Mesothelial cell of epicardium (in vitro differentiated cells): Measurements from ENCODE around the gene NBEA. TPM values are rescaled to one million over a fixed set of nuclear protein-coding genes. Genes with fewer than 3 reads are reported as not detected.

Source experiments
- DNase-seq, 2 experiments: peaks; one replicate each; pipeline ENCODE4 v3.0.0; 2021; ENCODE audit warnings: low spot score in 2 of 2; ENCODE audit not compliant: unreplicated experiment in 2 of 2
- H3K27ac Mint-ChIP-seq: 2 replicates; pipeline ENCODE4 v1.8.0; 2021; ENCODE audit warnings: mixed read lengths
- H3K27me3 Mint-ChIP-seq: 2 replicates; pipeline ENCODE4 v1.8.0; 2021; ENCODE audit warnings: low read depth, mixed read lengths
- H3K36me3 Mint-ChIP-seq: 2 replicates; pipeline ENCODE4 v1.8.0; 2021; ENCODE audit warnings: mixed read lengths
- H3K4me1 Mint-ChIP-seq: 2 replicates; pipeline ENCODE4 v1.8.0; 2021; ENCODE audit warnings: mixed read lengths
- H3K4me3 Mint-ChIP-seq: 2 replicates; pipeline ENCODE4 v1.8.0; 2021; ENCODE audit warnings: mild to moderate bottlenecking, moderate library complexity, mixed read lengths
- H3K9me3 Mint-ChIP-seq: 2 replicates; pipeline ENCODE4 v1.8.0; 2021; ENCODE audit warnings: mixed read lengths
- total RNA-seq: library from RNA; stranded (reverse); gene quantifications from 3 replicates; pipeline ENCODE4 v1.2.1, GENCODE V29; 2021
- TF ChIP-seq, protein P1 (sequence below): fragments of 200-600 bp; sonication (generic); IDR thresholded peaks from one replicate; pipeline ENCODE4 v1.5.0; 2021; ENCODE audit warnings: antibody characterized with exemption; ENCODE audit not compliant: unreplicated experiment

The NBEA gene
- total RNA-seq, 1 donor from 2014 or later, result 32.8 TPM

DNA sequence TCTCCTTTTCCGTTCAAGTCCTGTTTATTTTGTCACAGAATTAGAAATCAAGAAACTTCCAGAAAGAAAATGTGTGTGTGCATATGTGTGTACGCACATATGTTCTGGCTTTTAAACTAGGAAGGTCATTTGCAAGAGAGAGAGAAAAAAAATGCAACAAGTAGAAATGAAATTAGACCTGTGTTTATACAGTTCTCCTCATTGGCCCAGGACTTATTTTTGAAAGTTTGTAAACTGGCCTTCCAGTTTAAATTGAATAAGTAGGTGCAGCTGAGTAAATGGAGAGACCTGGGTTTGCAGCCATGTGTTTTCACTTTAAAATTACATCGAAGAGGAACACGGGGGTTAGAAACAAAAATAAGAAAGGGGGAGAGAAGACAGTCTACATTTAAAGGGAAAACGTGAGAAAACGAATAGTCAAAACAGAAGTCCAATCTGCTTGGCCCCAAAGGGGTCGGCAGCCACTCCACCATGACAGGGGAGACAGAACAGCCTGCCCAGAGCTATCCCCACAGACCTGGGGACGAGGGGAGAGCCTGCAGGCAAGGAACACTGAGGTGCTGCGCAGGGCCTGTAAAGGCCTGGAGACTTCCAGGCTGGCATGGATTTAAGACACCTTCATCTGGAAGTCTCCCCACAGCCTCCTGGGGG lies 751.2 kb downstream of the NBEA start:
- TF ChIP-seq, protein P1, sequence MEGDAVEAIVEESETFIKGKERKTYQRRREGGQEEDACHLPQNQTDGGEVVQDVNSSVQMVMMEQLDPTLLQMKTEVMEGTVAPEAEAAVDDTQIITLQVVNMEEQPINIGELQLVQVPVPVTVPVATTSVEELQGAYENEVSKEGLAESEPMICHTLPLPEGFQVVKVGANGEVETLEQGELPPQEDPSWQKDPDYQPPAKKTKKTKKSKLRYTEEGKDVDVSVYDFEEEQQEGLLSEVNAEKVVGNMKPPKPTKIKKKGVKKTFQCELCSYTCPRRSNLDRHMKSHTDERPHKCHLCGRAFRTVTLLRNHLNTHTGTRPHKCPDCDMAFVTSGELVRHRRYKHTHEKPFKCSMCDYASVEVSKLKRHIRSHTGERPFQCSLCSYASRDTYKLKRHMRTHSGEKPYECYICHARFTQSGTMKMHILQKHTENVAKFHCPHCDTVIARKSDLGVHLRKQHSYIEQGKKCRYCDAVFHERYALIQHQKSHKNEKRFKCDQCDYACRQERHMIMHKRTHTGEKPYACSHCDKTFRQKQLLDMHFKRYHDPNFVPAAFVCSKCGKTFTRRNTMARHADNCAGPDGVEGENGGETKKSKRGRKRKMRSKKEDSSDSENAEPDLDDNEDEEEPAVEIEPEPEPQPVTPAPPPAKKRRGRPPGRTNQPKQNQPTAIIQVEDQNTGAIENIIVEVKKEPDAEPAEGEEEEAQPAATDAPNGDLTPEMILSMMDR, result no peak
- Mint-ChIP-seq H3K36me3 (no peaks in the 10 kb centered on the region), H3K9me3 (no peaks in the 10 kb centered on the region), H3K27me3 (no peaks in the 10 kb centered on the region), H3K4me1 (peaks cover 10% of the 10 kb centered on the region), H3K4me3 (no peak overlapping the region), H3K27ac (peak overlapping the region; percentile 37)
- DNase-seq, result no peak

- Mint-ChIP-seq H3K4me3 (no peak overlapping the region), H3K36me3 (no peaks in the 10 kb centered on the region), H3K9me3 (no peaks in the 10 kb centered on the region), H3K27me3 (no peaks in the 10 kb centered on the region), H3K4me1 (peaks cover 14% of the 10 kb centered on the region), H3K27ac (no peak overlapping the region)
- DNase-seq, result no peak
- TF ChIP-seq, protein P1, result no peak
Measured at GRCh38 chr13:35694031-35694430, 752.0 kb downstream of the NBEA start.

- DNase-seq, result no peak
- TF ChIP-seq, protein P1, result no peak
- H3K9me3 Mint-ChIP-seq, result no peaks in the 10 kb centered on the region
- no peak overlapping the region for H3K4me3 Mint-ChIP-seq
- no peaks in the 10 kb centered on the region for H3K27me3 Mint-ChIP-seq
- no peaks in the 10 kb centered on the region for H3K36me3 Mint-ChIP-seq
- H3K4me1 Mint-ChIP-seq, result peaks cover 21% of the 10 kb centered on the region
- H3K27ac Mint-ChIP-seq, result no peak overlapping the region
Measured at GRCh38 chr13:35694549-35695447, 752.7 kb downstream of the NBEA start.

DNA sequence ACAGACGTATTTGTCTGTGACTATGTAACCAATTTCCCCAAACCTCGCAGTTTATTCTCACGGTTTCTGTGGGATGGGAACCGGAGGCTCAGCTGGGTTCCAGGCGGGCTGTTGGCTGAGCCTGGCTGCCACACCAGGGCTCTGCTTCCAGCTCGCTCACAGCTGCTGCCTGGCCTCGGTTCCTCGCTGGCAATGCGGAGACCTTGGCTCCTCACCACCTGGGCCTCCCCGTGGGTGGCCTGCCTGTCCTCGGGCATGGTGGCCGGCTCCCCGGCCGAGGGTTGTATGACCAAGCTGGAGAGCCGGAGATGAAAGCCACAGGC lies 753.3 kb downstream of the NBEA start:
- no peak for DNase-seq
- no peak overlapping the region for H3K4me3 Mint-ChIP-seq
- no peak overlapping the region for H3K27ac Mint-ChIP-seq
- H3K9me3 Mint-ChIP-seq, result no peaks in the 10 kb centered on the region
- peaks cover 27% of the 10 kb centered on the region for H3K4me1 Mint-ChIP-seq
- H3K27me3 Mint-ChIP-seq, result no peaks in the 10 kb centered on the region
- TF ChIP-seq, protein P1, result no peak
- no peaks in the 10 kb centered on the region for H3K36me3 Mint-ChIP-seq

DNA sequence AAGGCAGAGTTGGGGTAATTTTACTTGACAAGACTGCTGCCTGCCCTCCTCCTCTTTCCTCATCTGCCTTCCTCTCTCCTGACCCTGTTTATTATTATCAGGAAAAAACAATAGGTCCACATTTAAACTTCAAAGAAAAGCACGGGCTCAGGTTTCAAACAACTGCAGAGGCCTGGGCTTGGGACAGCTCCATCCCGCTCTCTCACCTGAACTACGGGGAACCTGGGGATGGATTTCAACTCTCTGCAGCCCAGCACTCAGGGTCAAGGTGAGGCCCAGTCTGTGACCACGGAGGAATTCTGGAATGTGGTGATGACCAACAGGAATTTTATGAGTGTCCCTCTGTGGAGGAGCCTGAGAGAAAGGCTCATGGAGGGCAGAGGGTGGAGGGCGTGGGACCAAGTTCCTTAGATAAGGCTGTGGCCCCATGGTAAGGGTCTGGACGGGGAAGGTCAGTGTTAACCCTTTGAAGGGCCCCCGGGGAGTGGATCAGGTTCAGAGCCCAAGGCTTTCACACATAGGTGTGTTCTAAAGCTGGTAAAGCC lies 755.2 kb downstream of the NBEA start:
- TF ChIP-seq, protein P1, result no peak
- Mint-ChIP-seq H3K4me1 (peaks cover 30% of the 10 kb centered on the region), H3K27me3 (no peaks in the 10 kb centered on the region), H3K36me3 (no peaks in the 10 kb centered on the region), H3K27ac (no peak overlapping the region), H3K4me3 (no peak overlapping the region), H3K9me3 (no peaks in the 10 kb centered on the region)
- no peak for DNase-seq
